Astrocyte (in vitro differentiated cells and primary cell): ENCODE measurements around the gene DLK1.

Experiments used
- CTCF ChIP-seq: IDR thresholded peaks from 2 replicates; pipeline ENCODE4 v1.5.1; 2011; ENCODE audit warnings: low read depth, mild to moderate bottlenecking, inconsistent platforms, low read length, moderate library complexity; ENCODE audit not compliant: insufficient read depth
- EZH2 ChIP-seq: IDR thresholded peaks from 2 replicates; pipeline ENCODE4 v1.6.1; 2012; ENCODE audit warnings: mild to moderate bottlenecking, low read length, inconsistent platforms; ENCODE audit not compliant: insufficient read depth

DNA sequence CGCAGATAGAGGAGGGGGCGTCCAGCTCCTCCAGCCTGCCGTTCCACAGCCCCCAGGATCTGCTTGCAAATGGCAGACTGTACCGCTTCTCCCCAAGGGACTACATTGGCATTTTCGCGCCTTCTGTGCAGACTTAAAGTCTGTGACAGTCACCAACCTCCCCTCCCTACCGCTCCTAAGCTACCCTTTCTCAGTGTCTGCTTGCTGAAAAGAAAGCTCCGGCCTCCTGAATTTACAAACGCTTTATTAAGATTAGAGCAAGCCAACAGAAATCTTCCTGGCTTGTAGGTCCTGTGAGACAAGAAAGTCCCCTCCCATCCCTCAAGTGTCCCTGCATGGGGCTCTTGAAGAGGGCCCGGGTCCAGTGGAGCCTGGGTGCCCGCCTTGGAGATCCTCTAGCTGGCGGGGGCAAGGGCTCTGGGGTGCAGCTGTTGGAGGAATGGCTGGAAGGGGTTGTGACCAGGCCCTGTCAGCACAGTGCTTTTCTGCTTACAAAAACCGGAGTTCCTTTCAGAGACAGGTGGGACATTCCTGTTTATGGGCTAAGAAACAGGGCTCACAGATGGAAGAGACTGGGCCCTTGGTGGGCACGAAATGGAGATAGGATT is 2.8 kb upstream of the DLK1 start:
- TF ChIP-seq CTCF (no peak), EZH2 (peak; percentile 20)
